Fibroblast of skin of right biceps (primary cell): ENCODE measurements around the gene C5orf47.

ENCODE experiments used
- DNase-seq: peaks from one replicate; pipeline ENCODE4 v3.0.0-alpha.2; 2013

C5orf47 gene, protein sequence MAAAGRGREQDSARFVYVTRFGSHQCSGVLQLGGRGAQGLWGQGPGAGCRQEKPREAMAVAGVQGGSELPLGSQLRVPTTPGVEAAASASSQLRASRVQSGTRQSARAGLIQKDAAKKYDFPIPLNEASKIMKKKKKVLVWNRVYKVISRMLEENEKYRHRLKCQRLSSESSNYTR

DNA sequence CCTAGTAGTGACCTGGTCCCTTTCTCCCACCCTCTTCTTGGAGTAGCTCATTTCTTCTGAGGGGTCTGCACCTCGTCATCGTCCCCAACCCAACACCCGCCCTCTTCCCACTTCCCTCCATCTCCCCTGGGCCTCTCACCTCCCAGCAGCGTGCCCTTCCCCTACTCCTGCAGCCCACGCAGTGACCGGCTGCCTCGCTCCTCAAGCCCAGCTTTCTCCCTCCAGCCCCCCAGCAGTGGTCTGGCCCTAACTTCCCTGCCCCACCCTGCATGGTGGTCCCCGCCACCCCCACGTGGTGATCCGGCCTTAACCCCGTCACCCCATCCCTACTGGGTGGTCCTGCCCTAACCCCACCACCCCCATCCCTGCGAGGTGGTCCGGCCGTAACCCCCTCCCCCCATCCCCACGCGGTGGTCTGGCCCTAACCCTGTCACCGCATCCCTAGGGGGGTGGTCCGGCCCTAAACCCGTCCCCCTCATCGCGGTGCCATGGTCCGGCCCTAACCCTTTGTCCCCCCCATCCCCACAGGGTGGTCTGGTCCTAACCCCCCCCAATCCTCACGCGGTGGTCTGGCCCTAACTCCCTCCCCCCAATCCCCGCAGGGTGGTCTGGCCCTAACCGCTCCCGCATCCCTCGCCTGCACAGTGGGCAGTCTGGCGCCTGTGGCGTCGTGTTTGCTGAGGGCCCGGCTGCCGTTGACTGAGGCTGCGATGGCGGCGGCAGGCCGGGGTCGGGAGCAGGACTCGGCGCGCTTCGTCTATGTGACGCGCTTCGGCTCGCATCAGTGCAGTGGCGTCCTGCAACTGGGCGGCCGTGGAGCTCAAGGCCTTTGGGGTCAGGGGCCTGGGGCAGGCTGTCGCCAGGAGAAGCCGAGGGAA is at the start of gene C5orf47:
TSS of gene C5orf47 (plus strand) at position 617 of the 878 bp plus-strand sequence. CDS start at position 711, 94 bp downstream.
- DNase-seq = no peak

GRCh38 chr5:173940269-173940668 is 48.7 kb upstream of the C5orf47 start:
- no peak for DNase-seq

DNA sequence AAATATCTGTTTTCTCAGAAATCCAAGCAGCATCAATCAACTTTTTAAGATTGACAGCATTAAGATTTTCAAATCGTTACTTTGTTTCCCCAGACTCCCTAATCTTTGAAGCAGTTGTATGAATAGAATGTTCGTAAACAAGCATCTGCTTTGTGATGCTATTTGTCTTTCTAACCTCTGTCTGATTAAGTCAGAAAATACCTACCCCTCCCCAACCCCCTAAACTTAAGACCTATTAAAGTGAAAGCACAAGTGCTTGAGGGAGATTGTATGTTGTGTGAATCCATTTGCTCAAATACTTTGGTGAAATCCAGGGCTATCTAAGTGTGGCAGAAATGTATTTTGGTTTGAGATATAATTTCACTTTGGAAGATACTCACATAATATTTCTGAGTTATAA is 47.9 kb upstream of the C5orf47 start:
- no peak for DNase-seq

DNA sequence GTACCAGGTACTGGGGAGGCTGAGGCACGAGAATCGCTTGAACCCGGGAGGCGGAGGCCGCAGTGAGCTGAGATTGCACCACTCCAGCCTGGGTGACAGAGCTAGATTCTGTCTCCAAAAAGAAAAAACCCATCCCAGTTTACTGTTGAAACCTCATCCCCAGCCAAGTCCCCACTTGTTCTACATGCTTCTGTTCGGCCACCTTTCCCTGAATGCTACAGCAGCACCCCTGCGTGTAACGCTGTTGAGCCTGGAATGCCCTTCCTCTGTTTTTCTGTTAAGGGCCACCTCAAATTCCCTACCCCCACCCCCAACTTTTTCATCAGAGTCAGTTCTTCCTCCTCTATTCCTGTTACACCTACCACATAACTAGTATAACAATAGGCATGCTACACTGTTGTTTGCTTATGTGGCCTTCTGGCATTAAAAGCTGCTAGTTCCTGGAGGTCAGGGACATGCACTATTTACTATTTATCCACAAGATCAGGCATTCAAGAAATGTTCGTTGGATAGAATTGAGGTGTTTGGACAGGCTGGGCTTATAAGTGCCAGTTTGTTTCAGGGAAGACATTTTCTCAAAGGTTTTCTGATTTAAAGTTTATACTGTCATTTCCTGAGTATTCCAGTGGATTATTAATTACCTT is 47.1 kb upstream of the C5orf47 start:
- no peak for DNase-seq

- no peak for DNase-seq
These were observed 44.5 kb upstream of the C5orf47 start for GRCh38 chr5:173944511-173944910.

DNA sequence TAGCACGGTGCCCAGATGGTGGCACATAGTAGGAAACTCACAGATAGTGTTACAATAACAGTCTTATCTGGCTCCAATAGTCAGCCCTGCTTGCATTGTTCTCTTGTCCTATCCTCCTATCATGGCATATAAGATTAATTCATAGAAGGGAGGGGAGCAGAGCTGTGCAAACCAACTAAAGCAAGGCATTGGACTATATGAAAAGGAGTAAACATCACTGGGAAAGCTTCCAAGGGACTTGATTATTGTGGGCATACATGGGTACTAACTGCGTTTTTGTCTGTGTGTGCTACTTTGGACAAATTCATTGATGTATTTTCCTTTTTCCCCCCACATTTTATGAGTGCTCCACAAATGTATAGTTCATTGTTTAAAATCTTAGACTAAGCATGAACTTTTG is 43.8 kb upstream of the C5orf47 start:
- no peak for DNase-seq

- no peak for DNase-seq
These were observed 42.6 kb upstream of the C5orf47 start for GRCh38 chr5:173946323-173946722.

GRCh38 chr5:173950829-173951228 is 38.1 kb upstream of the C5orf47 start:
- DNase-seq = no peak

DNA sequence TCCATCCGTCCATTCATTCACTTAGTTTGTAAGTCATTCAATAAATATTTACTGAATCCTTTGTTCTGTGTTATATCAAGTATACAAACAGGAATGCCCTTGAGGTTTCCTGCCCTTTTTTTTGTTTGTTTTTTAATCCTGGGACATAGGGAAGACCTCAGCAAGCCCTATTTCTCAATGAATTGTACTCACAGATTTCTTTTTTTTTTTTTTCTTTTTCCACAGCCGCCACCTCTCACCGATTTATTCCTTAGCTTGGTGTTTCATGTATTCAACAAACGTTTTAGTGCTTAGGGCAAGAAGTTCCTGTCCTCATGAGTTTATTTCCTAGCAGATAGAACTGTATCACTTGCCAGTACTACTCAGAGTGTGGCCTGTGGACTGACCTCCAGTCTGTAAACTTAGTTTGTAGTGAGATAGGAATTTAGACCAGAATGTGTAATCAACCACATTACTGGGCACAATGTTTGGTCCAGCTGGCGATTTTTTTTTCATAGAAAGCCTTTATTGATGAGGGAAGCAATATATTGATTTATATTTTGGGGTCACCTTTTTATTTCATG is 35.4 kb upstream of the C5orf47 start:
- no peak for DNase-seq

GRCh38 chr5:173954671-173955521 is 34.1 kb upstream of the C5orf47 start:
- peak; percentile 59 for DNase-seq

GRCh38 chr5:173960986-173961385 is 28.0 kb upstream of the C5orf47 start:
- no peak for DNase-seq

DNA sequence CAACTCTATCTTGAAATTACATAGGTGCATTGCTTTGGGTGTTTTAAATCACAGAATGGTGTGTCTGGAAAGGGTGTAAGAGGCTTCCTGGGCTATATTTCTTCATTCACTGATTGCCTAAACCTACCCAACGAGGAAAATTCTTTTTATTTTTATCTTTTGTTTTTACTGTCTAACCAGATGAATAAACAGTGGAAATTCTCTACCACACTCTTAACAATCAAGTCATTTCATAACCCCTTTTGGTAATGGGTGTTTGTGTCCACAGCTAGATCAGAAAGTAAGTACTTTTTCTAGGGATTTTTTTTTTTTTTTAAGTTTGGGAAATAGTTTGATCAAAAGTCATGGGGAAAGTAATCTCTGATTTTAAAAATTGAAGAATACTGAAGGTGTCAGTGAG is 27.6 kb upstream of the C5orf47 start:
- DNase-seq = no peak

GRCh38 chr5:173962436-173962972 is 26.5 kb upstream of the C5orf47 start:
- no peak for DNase-seq

- DNase-seq = peak; percentile 59
These were observed 25.7 kb upstream of the C5orf47 start for GRCh38 chr5:173963182-173963838.

GRCh38 chr5:173963867-173964441 is 25.0 kb upstream of the C5orf47 start:
- DNase-seq = peak; percentile 12

DNA sequence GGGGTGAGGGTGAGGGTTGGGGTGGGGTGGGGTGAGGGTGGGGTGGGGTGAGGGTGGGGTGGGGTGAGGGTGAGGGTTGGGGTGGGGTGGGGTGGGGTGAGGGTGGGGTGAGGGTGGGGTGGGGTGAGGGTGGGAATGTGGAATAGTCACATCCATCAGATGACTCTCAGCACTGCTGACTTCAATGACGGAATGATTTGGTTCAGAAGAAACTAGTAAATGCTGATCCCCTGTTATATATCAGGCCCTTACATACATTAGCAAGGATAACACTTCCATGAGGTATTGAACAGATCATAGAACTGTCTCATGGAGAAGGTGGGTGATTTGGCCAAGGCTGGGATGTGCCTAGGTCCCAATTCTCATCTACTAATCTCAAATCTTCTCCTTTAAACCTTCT is 24.5 kb upstream of the C5orf47 start:
- no peak for DNase-seq

- DNase-seq = no peak
These were observed 21.7 kb upstream of the C5orf47 start for GRCh38 chr5:173967241-173967640.

GRCh38 chr5:173968154-173968797 is 20.7 kb upstream of the C5orf47 start:
- no peak for DNase-seq

DNA sequence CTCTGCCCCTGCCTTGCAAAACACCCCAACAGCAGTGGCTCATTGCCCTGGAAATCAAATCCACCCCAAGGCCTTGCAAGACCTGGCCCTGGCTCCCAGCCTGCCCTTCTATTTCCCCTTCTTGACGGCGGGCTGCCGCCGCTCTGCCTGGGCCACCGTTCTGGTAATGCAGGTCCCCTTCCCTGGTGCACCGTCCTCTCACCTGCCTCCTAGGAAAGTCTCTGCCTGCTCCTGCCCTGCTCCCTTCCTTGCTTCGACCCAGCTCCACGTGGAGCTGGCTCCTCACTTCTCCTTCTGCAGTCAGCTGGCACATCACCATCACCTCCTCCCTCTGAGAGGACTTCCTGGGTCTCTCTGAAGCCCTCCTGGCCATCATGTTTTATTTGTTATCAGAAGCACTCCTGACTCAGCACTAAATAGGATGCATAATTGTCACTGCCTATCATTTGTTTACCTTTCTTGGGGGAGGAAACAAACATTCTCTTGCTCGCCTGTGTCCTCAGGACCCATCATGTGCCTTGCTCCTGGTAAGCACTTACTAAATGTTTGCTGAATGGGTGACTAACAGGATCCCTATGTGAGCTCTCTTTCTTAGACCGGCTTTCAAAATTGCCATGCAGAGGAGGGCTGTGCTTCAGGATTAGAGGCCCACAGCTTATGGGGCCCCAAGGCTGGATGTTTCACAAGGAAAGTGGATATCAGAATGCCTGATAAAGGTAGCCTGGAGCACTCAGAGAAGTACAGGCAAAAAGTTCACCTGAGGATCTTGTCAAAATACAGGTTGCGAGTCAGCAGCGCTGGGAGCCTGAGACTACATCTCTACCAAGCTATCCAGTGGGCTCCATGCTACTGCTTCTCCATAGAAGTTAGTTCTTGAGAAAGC is 19.6 kb upstream of the C5orf47 start:
- peak; percentile 33 for DNase-seq
